ENCODE measurements around the gene PDE8B.

GRCh38 chr5:77194762-77195161 lies 15.7 kb upstream of the PDE8B start:
- TF ChIP-seq CTCF (IDR thresholded peaks at IDR 0.05) (no peak), POLR2A (IDR thresholded peaks at IDR 0.05) (no peak)
